ENCODE data around the gene SEC14L2.

GRCh38 chr22:30423959-30424533, 27.2 kb downstream of the SEC14L2 start:
- TF ChIP-seq CTCF (IDR thresholded peaks at IDR 0.05) (no peak), POLR2A (IDR thresholded peaks at IDR 0.05) (no peak), POLR2AphosphoS5 (IDR thresholded peaks at IDR 0.05) (peak; percentile 83 to 96 (median 94))
